ENCODE measurements around the gene ALG13.

Gene ALG13

GRCh38 chrX:111645607-111646006, 35.4 kb upstream of the ALG13 start:
- no peak overlapping the region for H3K4me3 ChIP-seq (ENCODE audit: low read depth, low read length)
- H3K27ac ChIP-seq (ENCODE audit: extremely low read depth, low read depth, low read length) = no peak overlapping the region
- no peak for TF ChIP-seq ZNF175 (tag by site-specific recombination; IDR thresholded peaks at IDR 0.05)
- no peak for TF ChIP-seq SCRT1 (tag by site-specific recombination; IDR thresholded peaks at IDR 0.05; ENCODE audit: borderline replicate concordance)
- H3K36me3 ChIP-seq (ENCODE audit: control insufficient read depth in 2 of 2, insufficient read depth in 1 of 2, low read length in 2 of 2) = no peaks in the 10 kb centered on the region
- H3K4me1 ChIP-seq (ENCODE audit: control insufficient read depth, insufficient read depth, low read length) = no peaks in the 10 kb centered on the region
- peaks cover 2% of the 10 kb centered on the region; the same call in 1 of the 2 replicates for H3K9me3 ChIP-seq (ENCODE audit: control insufficient read depth, insufficient read depth, low read depth, low read length)
- ChIA-PET CTCF (interaction anchor here (0.8 kb wide), 1 partner anchor 24 kb away, joined by 3 read pairs; no protein-coding TSS in a partner anchor), POLR2A (no interaction called here)

GRCh38 chrX:111646515-111646914, 34.5 kb upstream of the ALG13 start:
- Histone ChIP-seq H3K9me3 (ENCODE audit: control insufficient read depth, insufficient read depth, low read depth, low read length) (peaks cover 2% of the 10 kb centered on the region; the same call in 1 of the 2 replicates), H3K4me3 (ENCODE audit: low read depth, low read length) (no peak overlapping the region), H3K4me1 (ENCODE audit: control insufficient read depth, insufficient read depth, low read length) (no peaks in the 10 kb centered on the region), H3K27ac (ENCODE audit: extremely low read depth, low read depth, low read length) (no peak overlapping the region), H3K36me3 (ENCODE audit: control insufficient read depth in 2 of 2, insufficient read depth in 1 of 2, low read length in 2 of 2) (no peaks in the 10 kb centered on the region)
- CTCF ChIA-PET = no interaction called here
- POLR2A ChIA-PET = no interaction called here
- TF ChIP-seq HOXA7 (CRISPR knock-in tag; IDR thresholded peaks at IDR 0.05; ENCODE audit: borderline replicate concordance) (no peak), ZXDB (tag by site-specific recombination; IDR thresholded peaks at IDR 0.05) (no peak), ZNF426 (tag by site-specific recombination; IDR thresholded peaks at IDR 0.05) (no peak)

GRCh38 chrX:111648802-111649201, 32.2 kb upstream of the ALG13 start:
- TF ChIP-seq ZNF654 (tag by site-specific recombination; IDR thresholded peaks at IDR 0.05; ENCODE audit: low read depth) (no peak), ZNF76 (tag by site-specific recombination; IDR thresholded peaks at IDR 0.05; ENCODE audit: borderline replicate concordance, low read depth) (no peak), HOXD13 (CRISPR knock-in tag; IDR thresholded peaks at IDR 0.05; ENCODE audit: borderline replicate concordance) (no peak), ZNF488 (tag by site-specific recombination; IDR thresholded peaks at IDR 0.05) (no peak), ZNF449 (tag by site-specific recombination; IDR thresholded peaks at IDR 0.05) (no peak), ZNF335 (tag by site-specific recombination; conservative IDR thresholded peaks at IDR 0.05) (no peak), HOXC10 (CRISPR knock-in tag; IDR thresholded peaks at IDR 0.05) (no peak)

GRCh38 chrX:111649638-111650037, 31.3 kb upstream of the ALG13 start:
- H3K27ac ChIP-seq (ENCODE audit: extremely low read depth, low read depth, low read length) = no peak overlapping the region
- H3K4me3 ChIP-seq (ENCODE audit: low read depth, low read length) = no peak overlapping the region
- no peaks in the 10 kb centered on the region for H3K4me1 ChIP-seq (ENCODE audit: control insufficient read depth, insufficient read depth, low read length)
- H3K36me3 ChIP-seq (ENCODE audit: control insufficient read depth in 2 of 2, insufficient read depth in 1 of 2, low read length in 2 of 2) = no peaks in the 10 kb centered on the region
- CTCF ChIA-PET = no interaction called here
- H3K9me3 ChIP-seq (ENCODE audit: control insufficient read depth, insufficient read depth, low read depth, low read length) = peaks cover 2% of the 10 kb centered on the region; the same call in 1 of the 2 replicates
- POLR2A ChIA-PET = no interaction called here
- no peak for TF ChIP-seq ZNF239 (tag by site-specific recombination; IDR thresholded peaks at IDR 0.05)
- no peak for TF ChIP-seq ZNF623 (tag by site-specific recombination; IDR thresholded peaks at IDR 0.05)
- no peak for TF ChIP-seq SCRT1 (tag by site-specific recombination; IDR thresholded peaks at IDR 0.05; ENCODE audit: borderline replicate concordance)
- no peak for TF ChIP-seq ZNF175 (tag by site-specific recombination; IDR thresholded peaks at IDR 0.05)
- no peak for TF ChIP-seq BCL11B (tag by site-specific recombination; IDR thresholded peaks at IDR 0.05; ENCODE audit: low read depth)
- TF ChIP-seq ZNF223 (tag by site-specific recombination; IDR thresholded peaks at IDR 0.05) = no peak
- no peak for TF ChIP-seq ZNF621 (tag by site-specific recombination; IDR thresholded peaks at IDR 0.05)
- no peak for TF ChIP-seq ZNF629 (tag by site-specific recombination; IDR thresholded peaks at IDR 0.05)
- TF ChIP-seq PBX3 (CRISPR knock-in tag; IDR thresholded peaks at IDR 0.05) = no peak
- TF ChIP-seq ZNF791 (tag by site-specific recombination; IDR thresholded peaks at IDR 0.05) = no peak
- TF ChIP-seq ZNF26 (tag by site-specific recombination; IDR thresholded peaks at IDR 0.05) = no peak
- no peak for TF ChIP-seq ZNF335 (tag by site-specific recombination; conservative IDR thresholded peaks at IDR 0.05)
- no peak for TF ChIP-seq TRIM28 (IDR thresholded peaks at IDR 0.05; ENCODE audit: borderline replicate concordance, low read length)
- no peak for TF ChIP-seq BCL11A (tag by site-specific recombination; IDR thresholded peaks at IDR 0.05; ENCODE audit: low read depth)

More at GRCh38 chrX:111648802-111649201, 32.2 kb upstream of the ALG13 start:
- Histone ChIP-seq H3K4me1 (ENCODE audit: control insufficient read depth, insufficient read depth, low read length) (no peaks in the 10 kb centered on the region), H3K4me3 (ENCODE audit: low read depth, low read length) (no peak overlapping the region), H3K36me3 (ENCODE audit: control insufficient read depth in 2 of 2, insufficient read depth in 1 of 2, low read length in 2 of 2) (no peaks in the 10 kb centered on the region), H3K27ac (ENCODE audit: extremely low read depth, low read depth, low read length) (no peak overlapping the region), H3K9me3 (ENCODE audit: control insufficient read depth, insufficient read depth, low read depth, low read length) (peaks cover 2% of the 10 kb centered on the region; the same call in 1 of the 2 replicates)
- ChIA-PET CTCF (no interaction called here), POLR2A (no interaction called here)

Data from HEK293 (cell line).